PC-3 (cell line): ENCODE measurements around the gene SELENOF. TPM values are rescaled to one million over a fixed set of nuclear protein-coding genes. Genes with fewer than 3 reads are reported as not detected.

Experiments used
- ATAC-seq: fragments of 200-7000 bp; cut with Tn5 transposase; 2 replicates; pipeline ENCODE4 v1.9.1; 2020; ENCODE audit warnings: mild to moderate bottlenecking, moderate library complexity
- BruUV-seq: library from RNA; stranded (reverse); fragments of 400-500 nt; replicated peaks from 2 replicates; lab custom pipeline; 2021; lab: Mats Ljungman, UMichigan
- CTCF ChIA-PET: fragments of 300-600 bp; sonication (Branson Sonifier 250); formaldehyde crosslinking; loops from one replicate; lab custom pipeline; 2022; ENCODE audit warnings: antibody characterized with exemption; lab: Charles Lee
- POLR2A ChIA-PET: fragments of 300-600 bp; sonication (Branson Sonifier 250); formaldehyde crosslinking; loops from one replicate; lab custom pipeline; 2022; ENCODE audit warnings: antibody characterized with exemption; ENCODE audit not compliant: unreplicated experiment; lab: Charles Lee
- DNase-seq: peaks from one replicate; pipeline ENCODE4 v3.0.0-alpha.2; 2015
- H2AFZ ChIP-seq: fragments of 300-600 bp; sonication (generic); 2 replicates; pipeline ENCODE4 v1.6.0; 2016; ENCODE audit warnings: antibody characterized with exemption, low read length
- H3F3A ChIP-seq: fragments of 300-600 bp; sonication (generic); one replicate; pipeline ENCODE4 v1.6.0; 2017; ENCODE audit warnings: antibody characterized with exemption, low read length, control low read depth, mild to moderate bottlenecking; ENCODE audit not compliant: unreplicated experiment
- H3K27ac ChIP-seq: fragments of 300-600 bp; sonication (generic); 2 replicates; pipeline ENCODE4 v1.5.1; 2016; ENCODE audit warnings: mild to moderate bottlenecking, low read length
- H3K27me3 ChIP-seq: fragments of 300-600 bp; sonication (generic); 2 replicates; pipeline ENCODE4 v1.6.1; 2016; ENCODE audit warnings: low read length, mixed read lengths
- H3K36me3 ChIP-seq: fragments of 300-600 bp; sonication (generic); 2 replicates; pipeline ENCODE4 v1.6.1; 2016; ENCODE audit warnings: low read depth, mixed run types, low read length, mixed read lengths
- H3K4me1 ChIP-seq: fragments of 300-600 bp; sonication (generic); 2 replicates; pipeline ENCODE4 v1.5.1; 2016; ENCODE audit warnings: low read length; ENCODE audit not compliant: insufficient read depth
- H3K4me2 ChIP-seq: fragments of 300-600 bp; sonication (generic); 2 replicates; pipeline ENCODE4 v1.6.0; 2016; ENCODE audit warnings: low read length
- H3K4me3 ChIP-seq: fragments of 300-600 bp; sonication (generic); 2 replicates; pipeline ENCODE4 v1.5.1; 2016; ENCODE audit warnings: mild to moderate bottlenecking, low read length, mixed read lengths
- H3K79me2 ChIP-seq: fragments of 300-600 bp; sonication (generic); 2 replicates; pipeline ENCODE4 v1.6.1; 2017; ENCODE audit warnings: low read length, mixed read lengths
- H3K9ac ChIP-seq: fragments of 300-600 bp; sonication (generic); 2 replicates; pipeline ENCODE4 v1.6.0; 2016; ENCODE audit warnings: mild to moderate bottlenecking, low read length
- H3K9me2 ChIP-seq: fragments of 300-600 bp; sonication (generic); replicated peaks from 2 replicates; pipeline ENCODE4 v1.6.1; 2016; ENCODE audit warnings: mixed run types, low read length, mixed read lengths
- H3K9me3 ChIP-seq: fragments of 300-600 bp; sonication (generic); 2 replicates; pipeline ENCODE4 v1.6.1; 2016; ENCODE audit warnings: low read length, mixed read lengths
- H4K20me1 ChIP-seq: fragments of 300-600 bp; sonication (generic); 2 replicates; pipeline ENCODE4 v1.6.1; 2016; ENCODE audit warnings: low read length, mixed read lengths
- CTCF ChIP-seq: fragments of 300-600 bp; sonication (generic); conservative IDR thresholded peaks from 2 replicates; pipeline ENCODE4 v1.5.1; 2017; ENCODE audit warnings: antibody characterized with exemption, low read depth, mild to moderate bottlenecking, low read length
- EZH2 ChIP-seq: fragments of 300-600 bp; sonication (generic); IDR thresholded peaks from one replicate; pipeline ENCODE4 v1.6.1; 2017; ENCODE audit warnings: antibody characterized with exemption, mild to moderate bottlenecking, low read length; ENCODE audit not compliant: unreplicated experiment
- EZH2phosphoT487 ChIP-seq: fragments of 300-600 bp; sonication (generic); IDR thresholded peaks from 2 replicates; pipeline ENCODE4 v1.6.1; 2018; ENCODE audit warnings: mild to moderate bottlenecking, antibody characterized with exemption, low read length, borderline replicate concordance
- intact Hi-C: fragments of 100-400 bp; cut with micrococcal nuclease; formaldehyde crosslinking; loops from 2 replicates; pipeline ENCODE4 v1.9.0; 2023
- total RNA-seq: library from RNA; depleted of rRNA; stranded (reverse); fragments of >200 nt; gene quantifications from 2 replicates; pipeline ENCODE4 v1.2.3, GENCODE V29; 2014

Gene SELENOF
- total RNA-seq, 1 experiment from 2014 or later: 174 TPM

DNA sequence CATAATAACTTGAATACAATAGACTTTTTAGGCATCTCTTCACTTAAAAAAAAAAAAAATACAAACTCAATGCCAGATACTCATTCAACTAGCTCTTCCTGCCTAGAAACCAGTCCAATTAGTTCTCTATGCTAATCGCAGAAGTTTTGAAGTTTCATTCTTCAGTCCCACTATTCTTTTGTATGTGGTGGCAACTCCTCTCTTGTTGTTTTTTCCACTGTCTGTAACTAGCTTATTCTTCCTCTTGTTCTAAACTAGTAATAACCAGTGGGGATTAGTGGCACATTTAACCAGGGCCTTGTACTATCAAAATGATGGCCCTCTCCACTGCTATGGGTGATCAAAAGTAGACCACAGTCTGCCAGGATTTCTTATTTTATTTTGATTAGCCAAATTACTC, 52.5 kb downstream of the SELENOF start:
- ChIA-PET POLR2A (no interaction called here), CTCF (no interaction called here)
- Histone ChIP-seq H2AFZ (no peak overlapping the region), H3K9ac (no peak overlapping the region), H3K79me2 (no peaks in the 10 kb centered on the region), H3K27ac (no peak overlapping the region), H3K4me3 (no peak overlapping the region), H3F3A (no peaks in the 10 kb centered on the region), H4K20me1 (no peaks in the 10 kb centered on the region), H3K4me1 (no peaks in the 10 kb centered on the region), H3K4me2 (no peak overlapping the region), H3K9me2 (no peaks in the 10 kb centered on the region), H3K36me3 (peaks cover 8% of the 10 kb centered on the region; the same call in 1 of the 2 replicates), H3K9me3 (no peaks in the 10 kb centered on the region), H3K27me3 (no peaks in the 10 kb centered on the region)
- intact Hi-C loops: no loop called here
- DNase-seq (no peak), ATAC-seq (no peak)
- no peak for TF ChIP-seq CTCF
- no peak for TF ChIP-seq EZH2phosphoT487
- TF ChIP-seq EZH2: no peak
- no TSS peak for BruUV-seq

- ATAC-seq (no peak), DNase-seq (no peak)
- Histone ChIP-seq H3K36me3 (peaks cover 8% of the 10 kb centered on the region; the same call in 1 of the 2 replicates), H3K27ac (no peak overlapping the region), H3F3A (no peaks in the 10 kb centered on the region), H4K20me1 (no peaks in the 10 kb centered on the region), H3K4me3 (no peak overlapping the region), H2AFZ (no peak overlapping the region), H3K9me3 (no peaks in the 10 kb centered on the region), H3K9ac (no peak overlapping the region), H3K27me3 (no peaks in the 10 kb centered on the region), H3K4me1 (no peaks in the 10 kb centered on the region), H3K79me2 (no peaks in the 10 kb centered on the region), H3K4me2 (no peak overlapping the region), H3K9me2 (no peaks in the 10 kb centered on the region)
- CTCF ChIA-PET: no interaction called here
- intact Hi-C loops: no loop called here
- TF ChIP-seq EZH2phosphoT487 (no peak), EZH2 (no peak), CTCF (no peak)
- BruUV-seq: no TSS peak
- POLR2A ChIA-PET: no interaction called here
These were observed 53.5 kb downstream of the SELENOF start for GRCh38 chr1:86860424-86860823.

DNA sequence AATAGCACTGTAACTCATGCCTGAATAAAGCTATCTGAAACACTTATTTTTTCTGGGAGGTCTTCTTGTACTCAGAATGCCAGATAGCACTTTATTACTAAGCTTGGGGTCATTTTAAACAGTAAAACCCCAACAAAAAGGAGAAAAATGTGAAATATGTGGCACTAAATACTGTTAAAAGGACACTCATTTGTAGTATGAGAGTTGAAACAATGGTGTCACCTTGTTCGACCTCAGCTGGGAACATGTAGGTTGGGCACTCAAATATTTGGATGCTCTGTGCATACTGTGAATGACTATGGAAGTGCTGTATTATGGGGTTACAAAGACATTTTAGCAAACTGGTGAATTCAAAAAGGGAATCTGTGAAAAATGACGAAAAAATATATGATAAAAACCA, 53.9 kb downstream of the SELENOF start:
- Histone ChIP-seq H4K20me1 (no peaks in the 10 kb centered on the region), H3K9me3 (no peaks in the 10 kb centered on the region), H3K36me3 (peaks cover 8% of the 10 kb centered on the region; the same call in 1 of the 2 replicates), H3K4me1 (no peaks in the 10 kb centered on the region), H3K4me2 (no peak overlapping the region), H3K9ac (no peak overlapping the region), H3K27ac (no peak overlapping the region), H3K79me2 (no peaks in the 10 kb centered on the region), H3K4me3 (no peak overlapping the region), H3K9me2 (no peaks in the 10 kb centered on the region), H3F3A (no peaks in the 10 kb centered on the region), H2AFZ (no peak overlapping the region), H3K27me3 (no peaks in the 10 kb centered on the region)
- ATAC-seq: no peak
- intact Hi-C loops: no loop called here
- CTCF ChIA-PET: no interaction called here
- DNase-seq: no peak
- POLR2A ChIA-PET: no interaction called here
- BruUV-seq: no TSS peak
- TF ChIP-seq EZH2phosphoT487: no peak
- TF ChIP-seq EZH2: no peak
- TF ChIP-seq CTCF: no peak
